K562 (cell line): ENCODE results near the gene WDR70. TPM values are rescaled to one million over a fixed set of nuclear protein-coding genes. Genes with fewer than 3 reads are reported as not detected.

Experiments used
- ASH1L ChIP-seq: fragments of 450-650 bp; IDR thresholded peaks from 2 replicates; pipeline ENCODE4 v1.6.1; 2018; ENCODE audit warnings: borderline replicate concordance, mild to moderate bottlenecking, low read depth; ENCODE audit not compliant: partially characterized antibody
- ATF7 ChIP-seq: fragments of 450-650 bp; IDR thresholded peaks from 2 replicates; pipeline ENCODE4 v1.7.1; 2014; ENCODE audit warnings: mild to moderate bottlenecking, moderate library complexity
- FOS ChIP-seq: IDR thresholded peaks from 3 replicates; pipeline ENCODE4 v1.6.1; 2011; ENCODE audit not compliant: insufficient read length; ENCODE audit errors: extremely low read depth
- GABPB1 ChIP-seq: sonication (generic); formaldehyde crosslinking; IDR thresholded peaks from 2 replicates; pipeline ENCODE4 v1.8.0; 2022; ENCODE audit warnings: mild to moderate bottlenecking, missing genetic modification reagents
- GTF2A2 ChIP-seq: IDR thresholded peaks from 2 replicates; pipeline ENCODE4 v1.6.1; 2016; ENCODE audit warnings: mild to moderate bottlenecking, missing genetic modification characterization, missing compliant biosample characterization
- KDM5B ChIP-seq: fragments of 200-600 bp; sonication (generic); IDR thresholded peaks from 2 replicates; pipeline ENCODE4 v1.6.1; 2012; ENCODE audit warnings: low read depth, mild to moderate bottlenecking, moderate library complexity, low read length, control low read depth, inconsistent platforms; ENCODE audit not compliant: insufficient replicate concordance
- KLF10 ChIP-seq: fragments of 250-450 bp; sonication (Bioruptor Pico); IDR thresholded peaks from 2 replicates; pipeline ENCODE4 v1.6.1; 2021; ENCODE audit warnings: matching md5 sums
- KLF16 ChIP-seq: IDR thresholded peaks from 2 replicates; pipeline ENCODE4 v1.6.1; 2016; ENCODE audit warnings: antibody characterized with exemption
- NCOR1 ChIP-seq: fragments of 450-650 bp; IDR thresholded peaks from 2 replicates; pipeline ENCODE4 v1.6.1; 2016; ENCODE audit warnings: mild to moderate bottlenecking, moderate library complexity
- RFX7 ChIP-seq: fragments of 250-450 bp; sonication (Bioruptor Pico); IDR thresholded peaks from 2 replicates; pipeline ENCODE4 v1.5.1; 2021; ENCODE audit warnings: mild to moderate bottlenecking
- TCF7L2 ChIP-seq: fragments of 150-350 bp; IDR thresholded peaks from 2 replicates; pipeline ENCODE4 v1.6.1; 2016; ENCODE audit warnings: low read depth, mild to moderate bottlenecking, low read length, moderate library complexity
- ZKSCAN8 ChIP-seq: fragments of 200-800 bp; sonication (Bioruptor generic); IDR thresholded peaks from 2 replicates; pipeline ENCODE4 v1.6.1; 2016; ENCODE audit warnings: missing genetic modification characterization, missing compliant biosample characterization
- ZNF212 ChIP-seq: fragments of 450-650 bp; formaldehyde crosslinking; IDR thresholded peaks from 2 replicates; pipeline ENCODE4 v1.4.0; 2020; ENCODE audit warnings: mild to moderate bottlenecking
- polyA plus RNA-seq, 8 experiments: library from polyadenylated mRNA; depleted of rRNA in 4 of 8; stranded (reverse) in 5 of 8; unstranded in 3 of 8; fragments of >200 nt; fragmentation: Nextera tagmentation in 2 of 8; fragmentation: Illumina TruSeq in 1 of 8; extraction: Ambion mirVana in 2 of 8; extraction: Trizol in 1 of 8; gene quantifications; 2 replicates each; pipeline versions ENCODE4 v1.2.1 to v1.2.3, GENCODE V29; 2011 to 2014; ENCODE audit warnings: inconsistent platforms in 1 of 8, missing spikeins in 1 of 8
- total RNA-seq, 7 experiments: library from RNA; depleted of rRNA in 6 of 7; stranded (reverse); fragments of >200 nt in 6 of 7; fragmentation: Illumina TruSeq in 2 of 7; extraction: Trizol in 2 of 7; gene quantifications; 2 replicates each; pipeline versions ENCODE4 v1.2.1 to v1.2.3, GENCODE V29; 2011 to 2021; ENCODE audit warnings: low replicate concordance in 1 of 7
- TF ChIP-seq, protein P1 (sequence below), 3 experiments: IDR thresholded peaks in 2 of 3; conservative IDR thresholded peaks in 1 of 3; 2 replicates each; pipeline ENCODE4 v1.5.1; 2011 to 2012; ENCODE audit warnings: low read length in 3 of 3, mild to moderate bottlenecking in 3 of 3, control low read depth in 2 of 3, improper control_type of control experiment in 1 of 3, inconsistent platforms in 1 of 3, low read depth in 1 of 3, mixed read lengths in 1 of 3, moderate library complexity in 1 of 3; ENCODE audit not compliant: insufficient read depth in 2 of 3
- TF ChIP-seq, protein P2 (sequence below), 2 experiments: fragments of 450-650 bp in 1 of 2; IDR thresholded peaks; 2 replicates each; pipeline ENCODE4 v1.6.1; 2011 to 2017; ENCODE audit warnings: low read depth in 2 of 2, antibody characterized with exemption in 1 of 2, borderline replicate concordance in 1 of 2, low read length in 1 of 2, mild to moderate bottlenecking in 1 of 2, mixed read lengths in 1 of 2; ENCODE audit not compliant: control insufficient read depth in 1 of 2
- TF ChIP-seq, protein P3 (sequence below): fragments of 450-650 bp; IDR thresholded peaks from 2 replicates; pipeline ENCODE4 v1.6.1; 2017; ENCODE audit warnings: antibody characterized with exemption, mild to moderate bottlenecking
- TF ChIP-seq, protein P4 (sequence below): fragments of 450-650 bp; formaldehyde crosslinking; IDR thresholded peaks from 2 replicates; pipeline ENCODE4 v1.4.0; 2022; ENCODE audit warnings: mild to moderate bottlenecking, moderate library complexity

The WDR70 gene
- total and polyA plus RNA-seq, 9 of the 15 experiments (the other 6 are each of a cell fraction or from before 2014, with no cell fraction given) = 16.8 to 46.6 (median 38.8) TPM

DNA sequence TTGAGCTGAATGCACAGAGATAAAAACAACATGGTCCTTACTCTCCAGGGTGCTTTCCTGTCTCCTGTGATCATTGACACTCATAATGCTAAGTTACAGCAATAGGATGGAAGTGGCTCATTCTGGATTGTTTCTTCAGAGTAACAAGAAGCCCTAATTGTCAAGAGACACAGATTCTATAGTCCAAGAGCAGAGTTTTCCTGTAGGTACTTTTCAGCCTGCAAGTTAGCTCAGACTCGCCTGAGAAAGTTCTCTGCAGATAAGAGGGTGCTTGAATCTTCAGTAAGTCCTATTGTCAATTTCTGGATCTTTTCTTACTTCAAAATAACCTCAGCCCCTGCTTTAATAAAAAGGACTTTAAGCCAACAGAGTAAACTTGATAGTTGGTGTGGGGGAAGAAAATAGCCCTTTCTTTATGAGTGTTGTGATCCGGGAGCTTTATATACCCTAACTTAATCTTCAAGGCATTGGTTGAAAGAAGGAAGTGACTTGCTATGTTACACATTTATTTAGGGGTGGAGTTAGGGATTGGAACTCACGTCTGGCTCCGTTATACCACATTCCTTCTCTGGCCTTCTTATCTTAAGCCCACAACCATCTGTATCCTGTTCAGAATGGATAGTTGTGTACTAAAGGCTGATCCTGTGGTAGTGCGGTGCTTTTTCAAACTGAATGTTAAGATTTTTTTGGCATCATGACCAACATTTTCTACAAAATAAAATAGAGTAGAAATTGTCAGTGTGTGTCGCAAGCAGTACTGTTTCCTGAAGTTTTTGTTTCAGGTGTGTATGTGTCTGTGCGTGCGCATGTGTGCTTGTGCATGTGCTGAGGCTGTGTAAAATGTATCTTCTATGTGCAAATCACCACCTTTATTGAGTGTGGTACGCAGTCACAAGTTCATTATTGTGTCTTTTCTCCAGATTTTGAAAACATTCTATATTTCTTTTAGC is 173.9 kb downstream of the WDR70 start (continued):
- TF ChIP-seq, protein P1, sequence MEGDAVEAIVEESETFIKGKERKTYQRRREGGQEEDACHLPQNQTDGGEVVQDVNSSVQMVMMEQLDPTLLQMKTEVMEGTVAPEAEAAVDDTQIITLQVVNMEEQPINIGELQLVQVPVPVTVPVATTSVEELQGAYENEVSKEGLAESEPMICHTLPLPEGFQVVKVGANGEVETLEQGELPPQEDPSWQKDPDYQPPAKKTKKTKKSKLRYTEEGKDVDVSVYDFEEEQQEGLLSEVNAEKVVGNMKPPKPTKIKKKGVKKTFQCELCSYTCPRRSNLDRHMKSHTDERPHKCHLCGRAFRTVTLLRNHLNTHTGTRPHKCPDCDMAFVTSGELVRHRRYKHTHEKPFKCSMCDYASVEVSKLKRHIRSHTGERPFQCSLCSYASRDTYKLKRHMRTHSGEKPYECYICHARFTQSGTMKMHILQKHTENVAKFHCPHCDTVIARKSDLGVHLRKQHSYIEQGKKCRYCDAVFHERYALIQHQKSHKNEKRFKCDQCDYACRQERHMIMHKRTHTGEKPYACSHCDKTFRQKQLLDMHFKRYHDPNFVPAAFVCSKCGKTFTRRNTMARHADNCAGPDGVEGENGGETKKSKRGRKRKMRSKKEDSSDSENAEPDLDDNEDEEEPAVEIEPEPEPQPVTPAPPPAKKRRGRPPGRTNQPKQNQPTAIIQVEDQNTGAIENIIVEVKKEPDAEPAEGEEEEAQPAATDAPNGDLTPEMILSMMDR (IDR thresholded peaks at IDR 0.05 in 2 of 3, conservative IDR thresholded peaks at IDR 0.05 in 1 of 3; ENCODE audit: insufficient read depth in 2 of 3, low read depth in 1 of 3, low read length in 3 of 3) = no peak
- TF ChIP-seq KLF10 (CRISPR knock-in tag) = no peak
- TF ChIP-seq GABPB1 = no peak; the same call in 1 of the 2 replicates
- TF ChIP-seq TCF7L2 = no peak
- TF ChIP-seq ATF7 = peak; percentile 51; the same call in 1 of the 2 replicates
- TF ChIP-seq KLF16 = peak; percentile 90
- TF ChIP-seq, protein P2, sequence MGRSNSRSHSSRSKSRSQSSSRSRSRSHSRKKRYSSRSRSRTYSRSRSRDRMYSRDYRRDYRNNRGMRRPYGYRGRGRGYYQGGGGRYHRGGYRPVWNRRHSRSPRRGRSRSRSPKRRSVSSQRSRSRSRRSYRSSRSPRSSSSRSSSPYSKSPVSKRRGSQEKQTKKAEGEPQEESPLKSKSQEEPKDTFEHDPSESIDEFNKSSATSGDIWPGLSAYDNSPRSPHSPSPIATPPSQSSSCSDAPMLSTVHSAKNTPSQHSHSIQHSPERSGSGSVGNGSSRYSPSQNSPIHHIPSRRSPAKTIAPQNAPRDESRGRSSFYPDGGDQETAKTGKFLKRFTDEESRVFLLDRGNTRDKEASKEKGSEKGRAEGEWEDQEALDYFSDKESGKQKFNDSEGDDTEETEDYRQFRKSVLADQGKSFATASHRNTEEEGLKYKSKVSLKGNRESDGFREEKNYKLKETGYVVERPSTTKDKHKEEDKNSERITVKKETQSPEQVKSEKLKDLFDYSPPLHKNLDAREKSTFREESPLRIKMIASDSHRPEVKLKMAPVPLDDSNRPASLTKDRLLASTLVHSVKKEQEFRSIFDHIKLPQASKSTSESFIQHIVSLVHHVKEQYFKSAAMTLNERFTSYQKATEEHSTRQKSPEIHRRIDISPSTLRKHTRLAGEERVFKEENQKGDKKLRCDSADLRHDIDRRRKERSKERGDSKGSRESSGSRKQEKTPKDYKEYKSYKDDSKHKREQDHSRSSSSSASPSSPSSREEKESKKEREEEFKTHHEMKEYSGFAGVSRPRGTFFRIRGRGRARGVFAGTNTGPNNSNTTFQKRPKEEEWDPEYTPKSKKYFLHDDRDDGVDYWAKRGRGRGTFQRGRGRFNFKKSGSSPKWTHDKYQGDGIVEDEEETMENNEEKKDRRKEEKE (IDR thresholded peaks at IDR 0.05; ENCODE audit: borderline replicate concordance in 1 of 2, control insufficient read depth in 1 of 2, low read depth in 2 of 2, low read length in 1 of 2) = no peak
- no peak for TF ChIP-seq RFX7 (CRISPR knock-in tag)
- peak; percentile 88 for TF ChIP-seq NCOR1
- no peak for TF ChIP-seq KDM5B
- no peak for TF ChIP-seq ZKSCAN8 (CRISPR knock-in tag)
- no peak for TF ChIP-seq GTF2A2
- TF ChIP-seq, protein P3, sequence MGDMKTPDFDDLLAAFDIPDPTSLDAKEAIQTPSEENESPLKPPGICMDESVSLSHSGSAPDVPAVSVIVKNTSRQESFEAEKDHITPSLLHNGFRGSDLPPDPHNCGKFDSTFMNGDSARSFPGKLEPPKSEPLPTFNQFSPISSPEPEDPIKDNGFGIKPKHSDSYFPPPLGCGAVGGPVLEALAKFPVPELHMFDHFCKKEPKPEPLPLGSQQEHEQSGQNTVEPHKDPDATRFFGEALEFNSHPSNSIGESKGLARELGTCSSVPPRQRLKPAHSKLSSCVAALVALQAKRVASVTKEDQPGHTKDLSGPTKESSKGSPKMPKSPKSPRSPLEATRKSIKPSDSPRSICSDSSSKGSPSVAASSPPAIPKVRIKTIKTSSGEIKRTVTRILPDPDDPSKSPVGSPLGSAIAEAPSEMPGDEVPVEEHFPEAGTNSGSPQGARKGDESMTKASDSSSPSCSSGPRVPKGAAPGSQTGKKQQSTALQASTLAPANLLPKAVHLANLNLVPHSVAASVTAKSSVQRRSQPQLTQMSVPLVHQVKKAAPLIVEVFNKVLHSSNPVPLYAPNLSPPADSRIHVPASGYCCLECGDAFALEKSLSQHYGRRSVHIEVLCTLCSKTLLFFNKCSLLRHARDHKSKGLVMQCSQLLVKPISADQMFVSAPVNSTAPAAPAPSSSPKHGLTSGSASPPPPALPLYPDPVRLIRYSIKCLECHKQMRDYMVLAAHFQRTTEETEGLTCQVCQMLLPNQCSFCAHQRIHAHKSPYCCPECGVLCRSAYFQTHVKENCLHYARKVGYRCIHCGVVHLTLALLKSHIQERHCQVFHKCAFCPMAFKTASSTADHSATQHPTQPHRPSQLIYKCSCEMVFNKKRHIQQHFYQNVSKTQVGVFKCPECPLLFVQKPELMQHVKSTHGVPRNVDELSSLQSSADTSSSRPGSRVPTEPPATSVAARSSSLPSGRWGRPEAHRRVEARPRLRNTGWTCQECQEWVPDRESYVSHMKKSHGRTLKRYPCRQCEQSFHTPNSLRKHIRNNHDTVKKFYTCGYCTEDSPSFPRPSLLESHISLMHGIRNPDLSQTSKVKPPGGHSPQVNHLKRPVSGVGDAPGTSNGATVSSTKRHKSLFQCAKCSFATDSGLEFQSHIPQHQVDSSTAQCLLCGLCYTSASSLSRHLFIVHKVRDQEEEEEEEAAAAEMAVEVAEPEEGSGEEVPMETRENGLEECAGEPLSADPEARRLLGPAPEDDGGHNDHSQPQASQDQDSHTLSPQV = peak; percentile 30; the same call in 1 of the 2 replicates
- no peak for TF ChIP-seq ASH1L
- TF ChIP-seq FOS = no peak
- TF ChIP-seq ZNF212 (CRISPR knock-in tag) = no peak
- TF ChIP-seq, protein P4, sequence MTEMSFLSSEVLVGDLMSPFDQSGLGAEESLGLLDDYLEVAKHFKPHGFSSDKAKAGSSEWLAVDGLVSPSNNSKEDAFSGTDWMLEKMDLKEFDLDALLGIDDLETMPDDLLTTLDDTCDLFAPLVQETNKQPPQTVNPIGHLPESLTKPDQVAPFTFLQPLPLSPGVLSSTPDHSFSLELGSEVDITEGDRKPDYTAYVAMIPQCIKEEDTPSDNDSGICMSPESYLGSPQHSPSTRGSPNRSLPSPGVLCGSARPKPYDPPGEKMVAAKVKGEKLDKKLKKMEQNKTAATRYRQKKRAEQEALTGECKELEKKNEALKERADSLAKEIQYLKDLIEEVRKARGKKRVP = no peak
